Smooth muscle cell (in vitro differentiated cells): ENCODE results near the gene TEKT5. TPM values are rescaled to one million over a fixed set of nuclear protein-coding genes. Genes with fewer than 3 reads are reported as not detected.

Source experiments
- DNase-seq: peaks from one replicate; lab custom pipeline; 2025; ENCODE audit not compliant: unreplicated experiment; lab: John Stamatoyannopoulos, UW
- H2AFZ ChIP-seq: fragments of 200-600 bp; sonication (generic); 2 replicates; pipeline ENCODE4 v1.6.0; 2016; ENCODE audit warnings: antibody characterized with exemption, low read depth, mild to moderate bottlenecking
- H3F3A ChIP-seq: fragments of 200-600 bp; sonication (generic); 2 replicates; pipeline ENCODE4 v1.6.0; 2017; ENCODE audit warnings: antibody characterized with exemption, low read depth
- H3K27ac ChIP-seq: fragments of 200-600 bp; sonication (generic); 2 replicates; pipeline ENCODE4 v1.5.1; 2016; ENCODE audit warnings: low read depth, mild to moderate bottlenecking
- H3K27me3 ChIP-seq: fragments of 200-600 bp; sonication (generic); 2 replicates; pipeline ENCODE4 v1.6.1; 2016; ENCODE audit warnings: low read depth, mild to moderate bottlenecking
- H3K36me3 ChIP-seq: fragments of 200-600 bp; sonication (generic); 2 replicates; pipeline ENCODE4 v1.5.1; 2016; ENCODE audit warnings: low read depth
- H3K4me1 ChIP-seq: fragments of 200-600 bp; sonication (generic); 2 replicates; pipeline ENCODE4 v1.5.1; 2016; ENCODE audit warnings: low read depth
- H3K4me2 ChIP-seq: fragments of 200-600 bp; sonication (generic); 2 replicates; pipeline ENCODE4 v1.6.0; 2016; ENCODE audit warnings: mild to moderate bottlenecking
- H3K4me3 ChIP-seq: fragments of 200-600 bp; sonication (generic); 2 replicates; pipeline ENCODE4 v1.5.1; 2016; ENCODE audit warnings: mild to moderate bottlenecking
- H3K79me2 ChIP-seq: fragments of 200-600 bp; sonication (generic); 2 replicates; pipeline ENCODE4 v1.6.0; 2016; ENCODE audit warnings: low read depth, mild to moderate bottlenecking
- H3K9ac ChIP-seq: fragments of 200-600 bp; sonication (generic); 2 replicates; pipeline ENCODE4 v1.6.0; 2016; ENCODE audit warnings: low read depth
- H3K9me3 ChIP-seq: fragments of 200-600 bp; sonication (generic); replicated peaks from 2 replicates; pipeline ENCODE4 v1.5.1; 2016; ENCODE audit warnings: low read depth
- H4K20me1 ChIP-seq: fragments of 200-600 bp; sonication (generic); 2 replicates; pipeline ENCODE4 v1.6.0; 2016; ENCODE audit warnings: low read depth
- CTCF ChIP-seq: fragments of 200-600 bp; sonication (generic); IDR thresholded peaks from 2 replicates; pipeline ENCODE4 v1.5.1; 2017; ENCODE audit warnings: borderline replicate concordance, mild to moderate bottlenecking, antibody characterized with exemption; ENCODE audit not compliant: insufficient read depth, poor library complexity, severe bottlenecking
- WGBS: methylation state at CpG from one replicate; pipeline ENCODE4 v1.1.7; 2016; ENCODE audit warnings: low lambda C conversion rate; 5-methylcytosine and 5-hydroxymethylcytosine counted together
- polyA plus RNA-seq: library from polyadenylated mRNA; unstranded; fragments of >200 nt; fragmentation: Nextera tagmentation; extraction: Ambion mirVana; gene quantifications from 2 replicates; pipeline ENCODE4 v1.2.1, GENCODE V29; 2016
- total RNA-seq: library from RNA; depleted of rRNA; stranded (reverse); fragments of >200 nt; gene quantifications from 2 replicates; pipeline ENCODE4 v1.2.3, GENCODE V29; 2014

The TEKT5 gene
- total and polyA plus RNA-seq, 2 experiments from 2014 or later = not detected

- no peaks in the 10 kb centered on the region for H3K4me1 ChIP-seq
- no peak overlapping the region for H3K27ac ChIP-seq
- no peak overlapping the region for H3K4me2 ChIP-seq
- no peak for TF ChIP-seq CTCF
- H2AFZ ChIP-seq = no peak overlapping the region
- no peaks in the 10 kb centered on the region for H3K79me2 ChIP-seq
- no peaks in the 10 kb centered on the region for H4K20me1 ChIP-seq
- no peak overlapping the region for H3K9ac ChIP-seq
- no peak for DNase-seq
- WGBS = 42% methylated on average over 13 of the region's 13 CpGs
- peaks cover under 1% of the 10 kb centered on the region for H3K27me3 ChIP-seq
- H3F3A ChIP-seq = no peaks in the 10 kb centered on the region
- no peaks in the 10 kb centered on the region for H3K36me3 ChIP-seq
- H3K9me3 ChIP-seq = no peaks in the 10 kb centered on the region
- no peak overlapping the region for H3K4me3 ChIP-seq
Observed at GRCh38 chr16:10601444-10602408, 93.0 kb downstream of the TEKT5 start.

DNA sequence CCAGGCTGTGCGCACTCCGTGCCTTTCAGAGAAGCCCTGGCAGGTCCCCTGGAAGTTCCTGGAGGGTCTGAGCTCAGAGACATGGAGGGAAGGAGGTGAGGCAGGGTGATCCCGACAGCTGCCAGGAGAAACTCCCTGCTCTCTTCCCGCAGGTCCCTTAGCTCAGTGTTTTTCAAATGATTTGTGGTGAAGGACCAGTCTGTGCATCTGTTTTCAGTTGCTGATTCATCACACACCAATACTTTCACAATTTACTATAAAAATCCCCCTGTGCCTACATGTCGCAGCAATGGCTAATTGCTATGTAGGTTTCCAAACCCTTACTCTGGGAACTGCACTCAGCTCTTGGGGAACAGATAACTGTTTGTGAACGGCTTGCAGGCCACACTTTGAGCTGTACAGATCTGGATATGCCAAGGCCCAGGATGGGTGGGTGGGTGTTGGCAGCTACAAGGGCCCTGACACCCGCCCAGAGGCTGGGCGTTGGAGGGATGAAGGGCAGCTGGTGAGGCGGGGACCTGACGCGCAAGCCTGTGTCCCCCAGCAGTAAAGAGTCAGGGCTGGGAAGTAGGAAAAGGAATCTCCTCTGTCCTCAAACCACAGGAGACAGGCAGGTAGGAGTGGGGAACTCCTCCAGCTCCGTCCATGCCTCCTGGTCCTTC, 93.8 kb downstream of the TEKT5 start:
- no peak overlapping the region for H3K27ac ChIP-seq
- no peaks in the 10 kb centered on the region for H3K36me3 ChIP-seq
- H3F3A ChIP-seq = no peaks in the 10 kb centered on the region
- no peak for TF ChIP-seq CTCF
- DNase-seq = no peak
- H2AFZ ChIP-seq = no peak overlapping the region
- no peak overlapping the region for H3K4me2 ChIP-seq
- no peaks in the 10 kb centered on the region for H3K4me1 ChIP-seq
- no peaks in the 10 kb centered on the region for H3K79me2 ChIP-seq
- WGBS = 57% methylated on average over 12 of the region's 12 CpGs
- no peak overlapping the region for H3K9ac ChIP-seq
- no peaks in the 10 kb centered on the region for H3K9me3 ChIP-seq
- no peak overlapping the region for H3K4me3 ChIP-seq
- H4K20me1 ChIP-seq = no peaks in the 10 kb centered on the region
- peaks cover 9% of the 10 kb centered on the region for H3K27me3 ChIP-seq

DNA sequence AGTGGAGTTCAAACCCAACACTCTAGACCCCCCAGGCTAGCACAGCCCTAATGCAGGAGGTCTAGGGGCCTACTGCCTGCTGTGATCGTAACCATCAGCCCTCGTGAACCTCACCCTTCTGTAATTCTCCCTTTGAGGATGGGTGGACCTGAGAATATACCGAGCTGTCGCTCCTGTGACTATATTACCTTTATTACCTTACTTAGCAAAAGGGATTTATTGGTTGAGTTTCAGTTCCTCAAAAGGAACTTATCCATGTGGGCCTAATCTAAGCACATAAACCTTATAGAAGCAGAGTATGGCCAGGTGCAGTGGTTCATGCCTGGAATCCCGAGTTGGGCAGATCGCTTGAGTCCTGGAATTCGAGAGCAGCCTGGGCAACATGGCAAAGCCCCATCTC, 95.1 kb downstream of the TEKT5 start:
- Histone ChIP-seq H3F3A (no peaks in the 10 kb centered on the region), H3K9me3 (no peaks in the 10 kb centered on the region), H3K36me3 (no peaks in the 10 kb centered on the region), H4K20me1 (no peaks in the 10 kb centered on the region), H3K9ac (no peak overlapping the region), H3K27me3 (peaks cover 9% of the 10 kb centered on the region), H3K4me1 (no peaks in the 10 kb centered on the region), H3K4me3 (no peak overlapping the region), H3K79me2 (no peaks in the 10 kb centered on the region), H2AFZ (no peak overlapping the region), H3K4me2 (no peak overlapping the region), H3K27ac (no peak overlapping the region)
- 95% methylated on average over 7 of the region's 7 CpGs for WGBS
- no peak for DNase-seq
- TF ChIP-seq CTCF = no peak
